HepG2 (cell line): ENCODE results near the gene RCHY1. TPM values are rescaled to one million over a fixed set of nuclear protein-coding genes. Genes with fewer than 3 reads are reported as not detected.

Experiments used
- ATAC-seq: fragments of 200-7000 bp; cut with Tn5 transposase; 3 replicates; pipeline ENCODE4 v1.9.1; 2020; ENCODE audit warnings: mild to moderate bottlenecking, moderate library complexity
- BruUV-seq: library from RNA; stranded (reverse); fragments of 400-500 nt; replicated peaks from 2 replicates; lab custom pipeline; 2021; lab: Mats Ljungman, UMichigan
- CTCF ChIA-PET: fragments of 300-600 bp; formaldehyde crosslinking; extraction: SDS; loops from one replicate; lab custom pipeline; 2021; ENCODE audit warnings: low total read pairs, inconsistent platforms, low intra/inter-chr PET ratio; lab: Yijun Ruan, JAX
- POLR2A ChIA-PET: fragments of 350-600 bp; sonication (Branson Sonifier 250); formaldehyde crosslinking; loops from one replicate; lab custom pipeline; 2020; ENCODE audit warnings: antibody characterized with exemption, inconsistent platforms; lab: Yijun Ruan, JAX
- DNase-seq: peaks from one replicate; pipeline ENCODE4 v3.0.0-alpha.2; 2015; ENCODE audit warnings: low spot score
- FAIRE-seq: peaks from 3 replicates; lab custom pipeline; 2011; peaks lifted over from hg19 to GRCh38; lab: Jason Lieb, UNC
- H2AFZ ChIP-seq: one replicate; pipeline ENCODE4 v1.6.1; 2011; ENCODE audit warnings: low read length, inconsistent platforms
- H3K27ac ChIP-seq: fragments of 300-600 bp; 3 replicates; pipeline ENCODE4 v1.8.0; 2011; ENCODE audit warnings: mixed run types, mild to moderate bottlenecking, mixed read lengths, low read length, inconsistent platforms; ENCODE audit not compliant: insufficient read depth; ENCODE audit errors: extremely low read length
- H3K27me3 ChIP-seq, 2 experiments: fragments of 200-600 bp in 1 of 2; 2 replicates in 1 of 2; 3 replicates in 1 of 2; pipeline versions ENCODE4 v1.6.0 to v1.8.0; 2011; ENCODE audit warnings: low read length in 2 of 2, mild to moderate bottlenecking in 2 of 2, moderate library complexity in 2 of 2, inconsistent platforms in 1 of 2; ENCODE audit not compliant: insufficient read depth in 2 of 2, control insufficient read depth in 1 of 2
- H3K36me3 ChIP-seq, 2 experiments: fragments of 200-600 bp in 1 of 2; replicated peaks in 1 of 2; 2 replicates in 1 of 2; 3 replicates in 1 of 2; pipeline versions ENCODE4 v1.5.1 to v1.8.0; 2011; ENCODE audit warnings: low read length in 2 of 2, inconsistent platforms in 1 of 2; ENCODE audit not compliant: insufficient read depth in 2 of 2, control insufficient read depth in 1 of 2
- H3K4me1 ChIP-seq: 2 replicates; pipeline ENCODE4 v1.5.1; 2012; ENCODE audit warnings: low read length, inconsistent platforms; ENCODE audit not compliant: insufficient read depth
- H3K4me2 ChIP-seq: 2 replicates; pipeline ENCODE4 v1.6.0; 2011; ENCODE audit warnings: low read depth, low read length, inconsistent platforms
- H3K4me3 ChIP-seq, 3 experiments: fragments of 200-600 bp in 1 of 3; sonication (generic), shearing (Covaris generic) in 1 of 3; replicated peaks in 1 of 3; 2 replicates each; pipeline ENCODE4 v1.5.1; 2011 to 2016; ENCODE audit warnings: low read length in 3 of 3, inconsistent platforms in 2 of 3, low read depth in 2 of 3, mild to moderate bottlenecking in 2 of 3, control low read depth in 1 of 3, mixed read lengths in 1 of 3; ENCODE audit not compliant: insufficient read depth in 1 of 3
- H3K79me2 ChIP-seq: one replicate; pipeline ENCODE4 v1.6.1; 2011; ENCODE audit warnings: low read length, inconsistent platforms; ENCODE audit not compliant: insufficient read depth
- H3K9ac ChIP-seq: 2 replicates; pipeline ENCODE4 v1.6.0; 2011; ENCODE audit warnings: mild to moderate bottlenecking, low read depth, low read length, inconsistent platforms; ENCODE audit not compliant: insufficient read depth
- H3K9me3 ChIP-seq: 2 replicates; pipeline ENCODE4 v1.5.1; 2012; ENCODE audit warnings: mild to moderate bottlenecking, low read length
- H4K20me1 ChIP-seq: 2 replicates; pipeline ENCODE4 v1.6.0; 2011; ENCODE audit warnings: inconsistent platforms, mild to moderate bottlenecking, low read length, moderate library complexity; ENCODE audit not compliant: insufficient read depth
- CHD4 ChIP-seq: fragments of 200-600 bp; sonication (generic); IDR thresholded peaks from 2 replicates; pipeline ENCODE4 v1.7.0; 2017; ENCODE audit warnings: mild to moderate bottlenecking, low read length, borderline replicate concordance
- DNMT1 ChIP-seq: sonication (generic); formaldehyde crosslinking; IDR thresholded peaks from 2 replicates; pipeline ENCODE4 v1.5.1; 2020; ENCODE audit warnings: mild to moderate bottlenecking, missing genetic modification reagents
- EP300 ChIP-seq, 3 experiments: sonication (generic) in 1 of 3; formaldehyde crosslinking in 1 of 3; IDR thresholded peaks; 2 replicates each; pipeline versions ENCODE4 v1.5.1 to v1.6.1; 2011 to 2020; ENCODE audit warnings: low read depth in 2 of 3, low read length in 2 of 3, borderline replicate concordance in 1 of 3, improper control_type of control experiment in 1 of 3, mild to moderate bottlenecking in 1 of 3, missing genetic modification reagents in 1 of 3, moderate library complexity in 1 of 3
- GATAD2A ChIP-seq: IDR thresholded peaks from 2 replicates; pipeline ENCODE4 v1.6.1; 2016
- HNF4A ChIP-seq: sonication (generic); formaldehyde crosslinking; IDR thresholded peaks from 2 replicates; pipeline ENCODE4 v1.4.0; 2020; ENCODE audit warnings: missing genetic modification reagents
- KAT8 ChIP-seq: IDR thresholded peaks from 2 replicates; pipeline ENCODE4 v1.6.1; 2016; ENCODE audit warnings: missing genetic modification reagents, missing compliant biosample characterization
- RCOR2 ChIP-seq: IDR thresholded peaks from 2 replicates; pipeline ENCODE4 v1.6.1; 2016; ENCODE audit warnings: missing biosample characterization, missing genetic modification reagents
- SIX4 ChIP-seq: sonication (generic); formaldehyde crosslinking; IDR thresholded peaks from 2 replicates; pipeline ENCODE4 v1.4.0; 2020; ENCODE audit warnings: missing genetic modification reagents
- TCF7 ChIP-seq: sonication (generic); IDR thresholded peaks from 2 replicates; pipeline ENCODE4 v1.6.1; 2016; ENCODE audit warnings: antibody characterized with exemption, low read depth
- ZNF367 ChIP-seq: sonication (generic); formaldehyde crosslinking; IDR thresholded peaks from 2 replicates; pipeline ENCODE4 v1.4.0; 2020; ENCODE audit warnings: missing genetic modification reagents, borderline replicate concordance
- ZNF383 ChIP-seq: sonication (generic); formaldehyde crosslinking; IDR thresholded peaks from 2 replicates; pipeline ENCODE4 v1.4.0; 2020; ENCODE audit warnings: missing genetic modification reagents, mild to moderate bottlenecking, borderline replicate concordance
- ZNF790 ChIP-seq: sonication (generic); formaldehyde crosslinking; IDR thresholded peaks from 2 replicates; pipeline ENCODE4 v1.8.0; 2022; ENCODE audit warnings: missing genetic modification reagents, mild to moderate bottlenecking, borderline replicate concordance
- WGBS: methylation state at CpG from one replicate; pipeline ENCODE4 v1.1.6; 2017; ENCODE audit warnings: low lambda C conversion rate; 5-methylcytosine and 5-hydroxymethylcytosine counted together
- in situ Hi-C: cut with HindIII; loops from 2 replicates; pipeline ENCODE4 v1.10.0; 2017; ENCODE audit warnings: low pct_unique_long_range_greater_than_20kb; ENCODE audit not compliant: extremely low pct_ligation_motif_present
- intact Hi-C: fragments of 100-400 bp; cut with micrococcal nuclease; formaldehyde crosslinking; loops from one replicate; pipeline ENCODE4 v1.10.0; 2022; ENCODE audit not compliant: unreplicated experiment
- polyA plus RNA-seq, 8 experiments: library from polyadenylated mRNA; depleted of rRNA in 3 of 8; stranded (reverse) in 7 of 8; unstranded in 1 of 8; fragments of >200 nt; fragmentation: Illumina TruSeq in 4 of 8; extraction: Trizol in 4 of 8; gene quantifications; 2 replicates each; pipeline versions ENCODE4 v1.2.1 to v1.2.3, GENCODE V29; 2011 to 2016; ENCODE audit warnings: low read depth in 4 of 8, missing spikeins in 1 of 8, mixed read lengths in 1 of 8; ENCODE audit not compliant: insufficient read depth in 1 of 8
- total RNA-seq, 5 experiments: library from RNA; depleted of rRNA; stranded (reverse); fragments of >200 nt; fragmentation: Illumina TruSeq; extraction: Trizol; gene quantifications; 2 replicates each; pipeline ENCODE4 v1.2.3, GENCODE V29; 2016; ENCODE audit warnings: low read depth in 1 of 5
- TF ChIP-seq, protein P1 (sequence below): sonication (generic); formaldehyde crosslinking; IDR thresholded peaks from 2 replicates; pipeline ENCODE4 v1.8.0; 2022; ENCODE audit warnings: missing genetic modification reagents, mild to moderate bottlenecking, inconsistent platforms, borderline replicate concordance
- TF ChIP-seq, protein P2 (sequence below): sonication (generic); formaldehyde crosslinking; conservative IDR thresholded peaks from 2 replicates; pipeline ENCODE4 v1.4.0; 2020; ENCODE audit warnings: mild to moderate bottlenecking, missing genetic modification reagents, moderate library complexity
- TF ChIP-seq, protein P3 (sequence below): IDR thresholded peaks from 2 replicates; pipeline ENCODE4 v1.6.1; 2016; ENCODE audit warnings: low read depth, control low read depth
- TF ChIP-seq, protein P4 (sequence below): fragments of 450-650 bp; IDR thresholded peaks from 2 replicates; pipeline ENCODE4 v1.6.1; 2017; ENCODE audit warnings: mild to moderate bottlenecking

Gene RCHY1
- total and polyA plus RNA-seq, 2 of the 13 experiments (the other 11 are each of a cell fraction or from before 2014, with no cell fraction given) = 19.9 to 30.5 TPM

DNA sequence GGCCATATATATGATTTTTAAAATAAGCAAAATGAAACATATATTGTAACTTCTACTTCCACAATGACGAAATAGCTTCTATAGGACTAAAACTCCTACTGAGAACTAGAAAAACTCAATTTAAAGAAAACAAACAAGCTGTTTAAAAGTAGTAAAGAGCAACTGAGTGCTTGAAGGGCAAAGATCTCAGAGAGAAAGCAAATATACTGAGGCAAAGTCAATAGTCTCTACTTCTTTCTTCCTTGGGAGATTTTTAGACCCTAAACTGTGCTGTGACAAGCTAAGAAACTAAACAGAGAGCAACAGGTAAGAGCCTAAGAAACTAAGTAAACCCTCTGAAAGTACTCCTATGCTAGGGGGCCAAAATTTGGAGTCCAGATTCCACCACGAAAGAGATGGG is 8.6 kb downstream of the RCHY1 start:
- intact Hi-C loops = no loop called here
- Histone ChIP-seq H3K4me1 (peaks cover 44% of the 10 kb centered on the region), H3K4me3 (0 out of 6 replicates have a peak overlapping the region, but pooled peaks of 1 of the 3 experiments have one; percentile 6), H3K27ac (peak overlapping the region; percentile 32), H3K9me3 (no peaks in the 10 kb centered on the region), H3K4me2 (peak overlapping the region; percentile 34), H2AFZ (no peak overlapping the region), H3K9ac (no peak overlapping the region), H3K79me2 (peaks cover 20% of the 10 kb centered on the region), H3K27me3 (no peaks in the 10 kb centered on the region), H3K36me3 (peaks cover 1 to 23% of the 10 kb centered on the region in 2 experiments; a peak in 4 of 5 replicates), H4K20me1 (no peaks in the 10 kb centered on the region)
- BruUV-seq = no TSS peak
- WGBS = 39% methylated on average over 2 of the region's 2 CpGs
- ATAC-seq (no peak), DNase-seq (no peak), FAIRE-seq (no peak)
- CTCF ChIA-PET = no interaction called here
- in situ Hi-C loops = no loop called here
- POLR2A ChIA-PET = interaction anchor here (1.2 kb wide), 1 partner anchor 9 kb away, joined by 11 read pairs; the partner anchor contains the start of genes RCHY1 and THAP6
- no peak for TF ChIP-seq SIX4
- TF ChIP-seq, protein P1, sequence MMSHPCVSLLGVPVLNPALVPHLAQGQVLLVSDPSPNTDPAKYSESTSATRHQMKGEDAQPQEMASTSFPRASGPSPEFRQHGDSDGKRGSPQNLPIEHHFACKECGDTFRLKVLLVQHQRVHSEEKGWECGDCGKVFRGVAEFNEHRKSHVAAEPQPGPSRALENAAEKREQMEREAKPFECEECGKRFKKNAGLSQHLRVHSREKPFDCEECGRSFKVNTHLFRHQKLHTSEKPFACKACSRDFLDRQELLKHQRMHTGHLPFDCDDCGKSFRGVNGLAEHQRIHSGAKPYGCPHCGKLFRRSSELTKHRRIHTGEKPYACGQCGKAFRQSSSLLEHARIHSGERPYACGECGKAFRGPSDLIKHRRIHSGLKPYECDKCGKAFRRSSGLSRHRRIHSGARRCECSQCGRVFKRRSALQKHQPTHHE (CRISPR knock-in tag) = no peak
- TF ChIP-seq ZNF383 (CRISPR knock-in tag) = no peak
- TF ChIP-seq CHD4 = no peak
- no peak for TF ChIP-seq ZNF790
- peak; percentile 55; the same call in 1 of the 2 replicates for TF ChIP-seq GATAD2A (CRISPR knock-in tag)
- TF ChIP-seq, protein P2, sequence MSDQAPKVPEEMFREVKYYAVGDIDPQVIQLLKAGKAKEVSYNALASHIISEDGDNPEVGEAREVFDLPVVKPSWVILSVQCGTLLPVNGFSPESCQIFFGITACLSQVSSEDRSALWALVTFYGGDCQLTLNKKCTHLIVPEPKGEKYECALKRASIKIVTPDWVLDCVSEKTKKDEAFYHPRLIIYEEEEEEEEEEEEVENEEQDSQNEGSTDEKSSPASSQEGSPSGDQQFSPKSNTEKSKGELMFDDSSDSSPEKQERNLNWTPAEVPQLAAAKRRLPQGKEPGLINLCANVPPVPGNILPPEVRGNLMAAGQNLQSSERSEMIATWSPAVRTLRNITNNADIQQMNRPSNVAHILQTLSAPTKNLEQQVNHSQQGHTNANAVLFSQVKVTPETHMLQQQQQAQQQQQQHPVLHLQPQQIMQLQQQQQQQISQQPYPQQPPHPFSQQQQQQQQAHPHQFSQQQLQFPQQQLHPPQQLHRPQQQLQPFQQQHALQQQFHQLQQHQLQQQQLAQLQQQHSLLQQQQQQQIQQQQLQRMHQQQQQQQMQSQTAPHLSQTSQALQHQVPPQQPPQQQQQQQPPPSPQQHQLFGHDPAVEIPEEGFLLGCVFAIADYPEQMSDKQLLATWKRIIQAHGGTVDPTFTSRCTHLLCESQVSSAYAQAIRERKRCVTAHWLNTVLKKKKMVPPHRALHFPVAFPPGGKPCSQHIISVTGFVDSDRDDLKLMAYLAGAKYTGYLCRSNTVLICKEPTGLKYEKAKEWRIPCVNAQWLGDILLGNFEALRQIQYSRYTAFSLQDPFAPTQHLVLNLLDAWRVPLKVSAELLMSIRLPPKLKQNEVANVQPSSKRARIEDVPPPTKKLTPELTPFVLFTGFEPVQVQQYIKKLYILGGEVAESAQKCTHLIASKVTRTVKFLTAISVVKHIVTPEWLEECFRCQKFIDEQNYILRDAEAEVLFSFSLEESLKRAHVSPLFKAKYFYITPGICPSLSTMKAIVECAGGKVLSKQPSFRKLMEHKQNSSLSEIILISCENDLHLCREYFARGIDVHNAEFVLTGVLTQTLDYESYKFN (CRISPR knock-in tag) = peak; percentile 58
- TF ChIP-seq DNMT1 (CRISPR knock-in tag) = no peak
- TF ChIP-seq TCF7 = no peak
- TF ChIP-seq, protein P3, sequence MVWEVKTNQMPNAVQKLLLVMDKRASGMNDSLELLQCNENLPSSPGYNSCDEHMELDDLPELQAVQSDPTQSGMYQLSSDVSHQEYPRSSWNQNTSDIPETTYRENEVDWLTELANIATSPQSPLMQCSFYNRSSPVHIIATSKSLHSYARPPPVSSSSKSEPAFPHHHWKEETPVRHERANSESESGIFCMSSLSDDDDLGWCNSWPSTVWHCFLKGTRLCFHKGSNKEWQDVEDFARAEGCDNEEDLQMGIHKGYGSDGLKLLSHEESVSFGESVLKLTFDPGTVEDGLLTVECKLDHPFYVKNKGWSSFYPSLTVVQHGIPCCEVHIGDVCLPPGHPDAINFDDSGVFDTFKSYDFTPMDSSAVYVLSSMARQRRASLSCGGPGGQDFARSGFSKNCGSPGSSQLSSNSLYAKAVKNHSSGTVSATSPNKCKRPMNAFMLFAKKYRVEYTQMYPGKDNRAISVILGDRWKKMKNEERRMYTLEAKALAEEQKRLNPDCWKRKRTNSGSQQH = no peak
- TF ChIP-seq HNF4A = peak; percentile 33; the same call in 1 of the 2 replicates
- no peak for TF ChIP-seq RCOR2 (CRISPR knock-in tag)
- no peak for TF ChIP-seq ZNF367 (CRISPR knock-in tag)
- no peak for TF ChIP-seq KAT8 (CRISPR knock-in tag)
- TF ChIP-seq, protein P4, sequence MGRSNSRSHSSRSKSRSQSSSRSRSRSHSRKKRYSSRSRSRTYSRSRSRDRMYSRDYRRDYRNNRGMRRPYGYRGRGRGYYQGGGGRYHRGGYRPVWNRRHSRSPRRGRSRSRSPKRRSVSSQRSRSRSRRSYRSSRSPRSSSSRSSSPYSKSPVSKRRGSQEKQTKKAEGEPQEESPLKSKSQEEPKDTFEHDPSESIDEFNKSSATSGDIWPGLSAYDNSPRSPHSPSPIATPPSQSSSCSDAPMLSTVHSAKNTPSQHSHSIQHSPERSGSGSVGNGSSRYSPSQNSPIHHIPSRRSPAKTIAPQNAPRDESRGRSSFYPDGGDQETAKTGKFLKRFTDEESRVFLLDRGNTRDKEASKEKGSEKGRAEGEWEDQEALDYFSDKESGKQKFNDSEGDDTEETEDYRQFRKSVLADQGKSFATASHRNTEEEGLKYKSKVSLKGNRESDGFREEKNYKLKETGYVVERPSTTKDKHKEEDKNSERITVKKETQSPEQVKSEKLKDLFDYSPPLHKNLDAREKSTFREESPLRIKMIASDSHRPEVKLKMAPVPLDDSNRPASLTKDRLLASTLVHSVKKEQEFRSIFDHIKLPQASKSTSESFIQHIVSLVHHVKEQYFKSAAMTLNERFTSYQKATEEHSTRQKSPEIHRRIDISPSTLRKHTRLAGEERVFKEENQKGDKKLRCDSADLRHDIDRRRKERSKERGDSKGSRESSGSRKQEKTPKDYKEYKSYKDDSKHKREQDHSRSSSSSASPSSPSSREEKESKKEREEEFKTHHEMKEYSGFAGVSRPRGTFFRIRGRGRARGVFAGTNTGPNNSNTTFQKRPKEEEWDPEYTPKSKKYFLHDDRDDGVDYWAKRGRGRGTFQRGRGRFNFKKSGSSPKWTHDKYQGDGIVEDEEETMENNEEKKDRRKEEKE = no peak
- 0 out of 4 replicates have a peak, but pooled peaks of 1 of the 2 experiments have one; percentile 9 for TF ChIP-seq EP300 (IDR thresholded peaks at IDR 0.05; ENCODE audit: low read depth in 2 of 2, low read length in 2 of 2)
- TF ChIP-seq EP300 (CRISPR knock-in tag; IDR thresholded peaks at IDR 0.05; ENCODE audit: borderline replicate concordance) = no peak
